ENCODE data around the gene NISCH.
A peak's percentile ranks its signal among the peaks of the same experiment; 100 is the strongest.

Gene NISCH

DNA sequence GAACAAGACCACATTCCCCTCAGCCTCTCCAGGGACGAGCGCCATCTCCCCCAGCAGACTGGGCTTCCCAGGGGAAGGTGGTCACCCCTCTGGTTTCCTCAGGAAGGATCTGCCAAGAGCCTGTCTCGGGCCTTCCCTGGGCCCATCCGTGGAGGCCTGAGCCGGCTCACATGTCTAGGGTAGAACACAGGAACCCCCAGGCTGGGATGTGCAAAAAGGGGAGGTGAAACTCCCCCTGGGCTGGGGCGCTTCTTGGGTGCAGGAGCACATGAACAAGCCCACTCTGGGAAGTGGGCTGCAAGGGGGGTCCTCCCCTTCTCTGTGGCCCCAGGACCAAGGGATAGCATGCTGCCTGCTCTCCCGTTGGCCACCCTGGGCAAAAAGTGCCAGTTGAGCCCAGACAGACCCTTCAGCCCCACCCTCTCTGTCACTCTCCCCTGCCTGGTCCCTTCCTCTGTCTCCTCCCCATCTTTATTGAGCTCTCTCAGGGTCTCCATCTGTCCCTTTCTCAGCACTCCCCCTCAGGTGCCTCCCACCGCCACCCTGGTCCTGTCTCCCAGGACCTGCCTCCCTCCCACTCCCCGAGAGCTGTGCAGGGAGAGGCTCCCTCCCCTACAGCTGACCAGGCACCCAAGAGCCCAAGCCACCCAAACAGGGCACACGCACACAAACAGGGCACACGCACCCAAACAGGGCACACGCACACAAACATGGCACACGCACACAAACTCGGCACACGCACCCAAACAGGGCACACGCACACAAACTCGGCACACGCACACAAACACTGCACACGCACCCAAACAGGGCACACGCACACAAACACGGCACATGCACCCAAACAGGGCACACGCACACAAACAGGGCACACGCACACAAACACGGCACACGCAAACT is 11.4 kb upstream of the NISCH start:
- H3K4me3 ChIP-seq (ENCODE audit: low read length): no peak overlapping the region
- no peaks in the 10 kb centered on the region for H3K9me2 ChIP-seq (replicated peaks; ENCODE audit: control insufficient read depth, low read length)
- no peaks in the 10 kb centered on the region for H3K79me2 ChIP-seq (ENCODE audit: control insufficient read depth, low read length)
- no peaks in the 10 kb centered on the region for H3K36me3 ChIP-seq (ENCODE audit: control insufficient read depth, low read length)
- H3K27me3 ChIP-seq (ENCODE audit: control insufficient read depth, low read length): 0 out of 2 replicates have a peak, but pooled peaks cover 4% of the 10 kb centered on the region
- H3K4me2 ChIP-seq (ENCODE audit: low read length): no peak overlapping the region
- H3F3A ChIP-seq (ENCODE audit: control insufficient read depth, insufficient read depth): no peaks in the 10 kb centered on the region
- no peak for TF ChIP-seq EZH2phosphoT487 (IDR thresholded peaks at IDR 0.05; ENCODE audit: borderline replicate concordance, low read length)
- TF ChIP-seq, protein P1, sequence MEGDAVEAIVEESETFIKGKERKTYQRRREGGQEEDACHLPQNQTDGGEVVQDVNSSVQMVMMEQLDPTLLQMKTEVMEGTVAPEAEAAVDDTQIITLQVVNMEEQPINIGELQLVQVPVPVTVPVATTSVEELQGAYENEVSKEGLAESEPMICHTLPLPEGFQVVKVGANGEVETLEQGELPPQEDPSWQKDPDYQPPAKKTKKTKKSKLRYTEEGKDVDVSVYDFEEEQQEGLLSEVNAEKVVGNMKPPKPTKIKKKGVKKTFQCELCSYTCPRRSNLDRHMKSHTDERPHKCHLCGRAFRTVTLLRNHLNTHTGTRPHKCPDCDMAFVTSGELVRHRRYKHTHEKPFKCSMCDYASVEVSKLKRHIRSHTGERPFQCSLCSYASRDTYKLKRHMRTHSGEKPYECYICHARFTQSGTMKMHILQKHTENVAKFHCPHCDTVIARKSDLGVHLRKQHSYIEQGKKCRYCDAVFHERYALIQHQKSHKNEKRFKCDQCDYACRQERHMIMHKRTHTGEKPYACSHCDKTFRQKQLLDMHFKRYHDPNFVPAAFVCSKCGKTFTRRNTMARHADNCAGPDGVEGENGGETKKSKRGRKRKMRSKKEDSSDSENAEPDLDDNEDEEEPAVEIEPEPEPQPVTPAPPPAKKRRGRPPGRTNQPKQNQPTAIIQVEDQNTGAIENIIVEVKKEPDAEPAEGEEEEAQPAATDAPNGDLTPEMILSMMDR (IDR thresholded peaks at IDR 0.05; ENCODE audit: low read depth, low read length, poor library complexity, severe bottlenecking): no peak
- H3K9me3 ChIP-seq (ENCODE audit: control insufficient read depth, insufficient read depth, low read length): no peaks in the 10 kb centered on the region
- no peak overlapping the region for H3K27ac ChIP-seq (ENCODE audit: low read depth, low read length)
- H4K20me1 ChIP-seq (ENCODE audit: control insufficient read depth, insufficient read depth, low read depth, low read length): no peaks in the 10 kb centered on the region
- peaks cover 4% of the 10 kb centered on the region; the same call in 1 of the 2 replicates for H3K4me1 ChIP-seq (ENCODE audit: control insufficient read depth, low read length)

DNA sequence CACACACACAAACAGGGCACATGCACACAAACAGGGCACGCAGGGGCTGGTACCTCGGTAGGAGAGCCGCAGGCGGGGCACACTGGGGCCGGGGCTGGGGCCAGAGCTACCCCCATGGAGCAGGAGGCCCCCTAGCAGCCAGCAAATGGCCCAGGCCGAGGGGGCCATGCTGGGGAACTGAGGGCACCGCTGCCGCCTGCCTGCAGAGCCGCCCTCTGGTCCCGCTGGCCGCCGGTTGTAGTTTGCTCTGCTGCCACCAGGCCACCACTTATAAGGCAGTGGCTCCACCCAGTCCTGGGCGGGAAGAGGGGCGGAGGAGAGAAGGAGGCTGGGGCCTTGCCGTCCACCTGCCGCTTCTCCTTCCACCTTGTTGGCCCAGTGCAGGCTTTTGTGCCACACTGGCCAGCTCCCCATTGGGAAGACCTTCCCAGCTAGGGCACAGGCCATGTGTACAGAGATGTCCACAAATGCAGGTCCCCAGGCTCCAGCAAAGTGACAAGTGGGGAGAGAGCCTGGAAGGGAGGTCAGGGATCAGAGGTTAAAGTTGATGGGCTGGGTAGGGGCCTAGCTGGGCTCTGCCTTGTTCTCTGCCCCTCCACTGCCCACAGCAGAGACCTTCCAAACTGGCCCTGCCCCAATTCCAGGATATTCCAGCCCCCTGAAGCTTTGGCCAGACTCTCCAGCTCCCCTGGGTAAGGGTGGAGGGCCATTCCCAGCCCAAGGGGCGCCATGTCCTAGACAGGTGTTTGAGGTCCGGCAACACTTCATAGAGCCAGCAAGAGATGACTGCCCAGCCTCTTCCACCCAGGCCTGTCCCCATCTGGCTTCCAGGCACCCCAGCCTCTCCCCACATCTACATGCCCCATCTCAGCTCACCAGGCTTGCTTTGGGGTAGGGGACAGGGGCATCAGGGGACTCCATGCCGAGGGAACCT is 10.3 kb upstream of the NISCH start, which contains the start of gene SEMA3G:
Gene SEMA3G (minus strand): TSS at position 244 of the 934 bp plus-strand sequence. CDS start 76 bp downstream, at position 168.
- no peak within 1 kb of the TSS for H3K27ac ChIP-seq (ENCODE audit: low read depth, low read length)
- H3K4me1 ChIP-seq (ENCODE audit: control insufficient read depth, low read length): peaks cover 4% of the 10 kb centered on the region; the same call in 1 of the 2 replicates
- H3K9me2 ChIP-seq (replicated peaks; ENCODE audit: control insufficient read depth, low read length): no peaks in the 10 kb centered on the region
- 0 out of 2 replicates have a peak within 1 kb of the TSS, but pooled peaks have one; percentile 16 for H3K4me2 ChIP-seq (ENCODE audit: low read length)
- no peaks in the 10 kb centered on the region for H3F3A ChIP-seq (ENCODE audit: control insufficient read depth, insufficient read depth)
- H3K36me3 ChIP-seq (ENCODE audit: control insufficient read depth, low read length): no peaks in the 10 kb centered on the region
- no peak within 1 kb of the TSS for H3K4me3 ChIP-seq (ENCODE audit: low read length)
- no peaks in the 10 kb centered on the region for H3K9me3 ChIP-seq (ENCODE audit: control insufficient read depth, insufficient read depth, low read length)
- H4K20me1 ChIP-seq (ENCODE audit: control insufficient read depth, insufficient read depth, low read depth, low read length): no peaks in the 10 kb centered on the region
- TF ChIP-seq EZH2phosphoT487 (IDR thresholded peaks at IDR 0.05; ENCODE audit: borderline replicate concordance, low read length): no peak
- TF ChIP-seq, protein P1 (IDR thresholded peaks at IDR 0.05; ENCODE audit: low read depth, low read length, poor library complexity, severe bottlenecking): peak; percentile 29
- H3K79me2 ChIP-seq (ENCODE audit: control insufficient read depth, low read length): no peaks in the 10 kb centered on the region
- 0 out of 2 replicates have a peak, but pooled peaks cover 4% of the 10 kb centered on the region for H3K27me3 ChIP-seq (ENCODE audit: control insufficient read depth, low read length)

DNA sequence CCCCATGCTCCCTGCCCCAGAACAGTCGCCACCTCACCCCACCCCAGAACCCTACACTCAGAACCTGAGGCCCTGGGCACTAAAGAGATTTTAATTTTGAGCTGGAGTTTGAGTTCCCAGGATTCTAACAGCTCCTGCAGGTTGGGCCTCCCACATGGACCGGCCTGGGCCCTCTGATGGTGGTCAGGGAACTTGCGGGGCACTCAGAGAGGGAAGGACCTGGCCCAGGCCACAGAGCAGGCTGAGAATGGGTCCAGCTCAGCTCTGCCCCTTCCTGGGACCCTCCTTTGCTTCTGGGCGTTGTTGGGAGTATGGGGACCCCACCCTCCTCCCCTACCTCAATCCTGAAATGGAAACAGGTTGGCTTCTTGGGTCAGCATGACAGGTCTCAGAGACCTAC is 9.4 kb upstream of the NISCH start:
- TF ChIP-seq EZH2phosphoT487 (IDR thresholded peaks at IDR 0.05; ENCODE audit: borderline replicate concordance, low read length): no peak
- TF ChIP-seq, protein P1 (IDR thresholded peaks at IDR 0.05; ENCODE audit: low read depth, low read length, poor library complexity, severe bottlenecking): no peak
- H3K27me3 ChIP-seq (ENCODE audit: control insufficient read depth, low read length): 0 out of 2 replicates have a peak, but pooled peaks cover 4% of the 10 kb centered on the region
- H3K36me3 ChIP-seq (ENCODE audit: control insufficient read depth, low read length): no peaks in the 10 kb centered on the region
- no peaks in the 10 kb centered on the region for H3K79me2 ChIP-seq (ENCODE audit: control insufficient read depth, low read length)
- H3K9me3 ChIP-seq (ENCODE audit: control insufficient read depth, insufficient read depth, low read length): no peaks in the 10 kb centered on the region
- H3K4me3 ChIP-seq (ENCODE audit: low read length): no peak overlapping the region
- peaks cover 4% of the 10 kb centered on the region; the same call in 1 of the 2 replicates for H3K4me1 ChIP-seq (ENCODE audit: control insufficient read depth, low read length)
- no peaks in the 10 kb centered on the region for H4K20me1 ChIP-seq (ENCODE audit: control insufficient read depth, insufficient read depth, low read depth, low read length)
- no peak overlapping the region for H3K4me2 ChIP-seq (ENCODE audit: low read length)
- H3K9me2 ChIP-seq (replicated peaks; ENCODE audit: control insufficient read depth, low read length): no peaks in the 10 kb centered on the region
- H3F3A ChIP-seq (ENCODE audit: control insufficient read depth, insufficient read depth): no peaks in the 10 kb centered on the region
- no peak overlapping the region for H3K27ac ChIP-seq (ENCODE audit: low read depth, low read length)

All from DOHH2 (cell line).